CD14-positive monocyte (primary cell): Measurements from ENCODE around the gene SETD6. TPM values are rescaled to one million over a fixed set of nuclear protein-coding genes. Genes with fewer than 3 reads are reported as not detected.

Experiments used
- DNase-seq, 3 donors: peaks; one replicate each; pipeline ENCODE4 v3.0.0-alpha.2; 2011 to 2022
- H2AFZ ChIP-seq: 2 replicates; pipeline ENCODE4 v1.6.0; 2012; ENCODE audit warnings: mild to moderate bottlenecking, low read depth, low read length, inconsistent platforms; ENCODE audit not compliant: insufficient read depth, poor library complexity, severe bottlenecking
- H3K27ac ChIP-seq, 2 donors: 1 replicate in 1 of 2; 2 replicates in 1 of 2; pipeline ENCODE4 v1.5.1; 2012 to 2013; ENCODE audit warnings: low read length in 2 of 2, control low read depth in 1 of 2, inconsistent platforms in 1 of 2, low read depth in 1 of 2, mild to moderate bottlenecking in 1 of 2
- H3K27me3 ChIP-seq, 2 donors: one replicate each; pipeline versions ENCODE4 v1.6.0 to v1.6.1; 2011 to 2013; ENCODE audit warnings: low read length in 2 of 2; ENCODE audit not compliant: control insufficient read depth in 2 of 2, insufficient read depth in 2 of 2
- H3K36me3 ChIP-seq, 2 donors: replicated peaks in 1 of 2; 1 replicate in 1 of 2; 2 replicates in 1 of 2; pipeline versions ENCODE4 v1.5.1 to v1.6.1; 2012 to 2013; ENCODE audit warnings: low read length in 2 of 2, control low read depth in 1 of 2, inconsistent platforms in 1 of 2, mild to moderate bottlenecking in 1 of 2; ENCODE audit not compliant: insufficient read depth in 2 of 2, control insufficient read depth in 1 of 2
- H3K4me1 ChIP-seq, 2 donors: 1 replicate in 1 of 2; 2 replicates in 1 of 2; pipeline versions ENCODE4 v1.5.1 to v1.6.1; 2012 to 2013; ENCODE audit warnings: low read length in 2 of 2, control low read depth in 1 of 2, inconsistent platforms in 1 of 2, mild to moderate bottlenecking in 1 of 2, moderate library complexity in 1 of 2; ENCODE audit not compliant: insufficient read depth in 2 of 2, control insufficient read depth in 1 of 2
- H3K4me2 ChIP-seq: replicated peaks from 2 replicates; pipeline ENCODE3; 2012; ENCODE audit warnings: low read length, moderate library complexity, mild to moderate bottlenecking; ENCODE audit not compliant: poor library complexity, severe bottlenecking; ENCODE audit errors: extremely low read depth
- H3K4me3 ChIP-seq, 3 experiments: fragments of 200-600 bp in 1 of 3; sonication (generic) in 1 of 3; replicated peaks in 1 of 3; 1 replicate in 2 of 3; 2 replicates in 1 of 3; pipeline ENCODE4 v1.5.1; 2011 to 2013; ENCODE audit warnings: low read length in 3 of 3, mild to moderate bottlenecking in 3 of 3, control low read depth in 2 of 3, low read depth in 2 of 3, inconsistent platforms in 1 of 3, moderate library complexity in 1 of 3
- H3K79me2 ChIP-seq: 2 replicates; pipeline ENCODE4 v1.6.0; 2012; ENCODE audit warnings: mild to moderate bottlenecking, control low read depth, inconsistent platforms, low read length, moderate library complexity; ENCODE audit not compliant: insufficient read depth
- H3K9ac ChIP-seq: 2 replicates; pipeline ENCODE4 v1.6.0; 2017; ENCODE audit warnings: low read length, mild to moderate bottlenecking; ENCODE audit not compliant: insufficient read depth, poor library complexity, severe bottlenecking
- H3K9me3 ChIP-seq, 2 donors: replicated peaks in 1 of 2; 1 replicate in 1 of 2; 2 replicates in 1 of 2; pipeline versions ENCODE4 v1.5.1 to v1.6.1; 2012 to 2013; ENCODE audit warnings: low read length in 2 of 2, control low read depth in 1 of 2; ENCODE audit not compliant: control insufficient read depth in 1 of 2, insufficient read depth in 1 of 2
- H4K20me1 ChIP-seq: 2 replicates; pipeline ENCODE4 v1.6.0; 2012; ENCODE audit warnings: mild to moderate bottlenecking, low read length, control low read depth, moderate library complexity; ENCODE audit not compliant: insufficient read depth
- H3K27ac Mint-ChIP-seq, 7 donors: one replicate each; pipeline ENCODE4 v1.8.0; 2020; ENCODE audit warnings: mild to moderate bottlenecking in 7 of 7, mixed read lengths in 7 of 7, moderate library complexity in 6 of 7, inconsistent platforms in 2 of 7
- H3K27me3 Mint-ChIP-seq, 3 donors: one replicate each; pipeline ENCODE4 v1.8.0; 2021 to 2022; ENCODE audit warnings: low read depth in 3 of 3, mild to moderate bottlenecking in 3 of 3, mixed read lengths in 3 of 3, moderate library complexity in 3 of 3, inconsistent platforms in 1 of 3
- H3K36me3 Mint-ChIP-seq, 2 donors: one replicate each; pipeline ENCODE4 v1.8.0; 2020; ENCODE audit warnings: mixed read lengths in 2 of 2, inconsistent platforms in 1 of 2, mild to moderate bottlenecking in 1 of 2
- H3K4me1 Mint-ChIP-seq: one replicate; pipeline ENCODE4 v1.8.0; 2020; ENCODE audit warnings: mild to moderate bottlenecking, mixed read lengths
- H3K4me3 Mint-ChIP-seq, 2 donors: one replicate each; pipeline ENCODE4 v1.8.0; 2020; ENCODE audit warnings: mild to moderate bottlenecking in 2 of 2, mixed read lengths in 2 of 2, moderate library complexity in 1 of 2
- H3K9me3 Mint-ChIP-seq, 7 donors: one replicate each; pipeline ENCODE4 v1.8.0; 2020 to 2022; ENCODE audit warnings: mixed read lengths in 7 of 7, mild to moderate bottlenecking in 6 of 7, moderate library complexity in 6 of 7, inconsistent platforms in 2 of 7
- CTCF ChIP-seq: fragments of 200-600 bp; IDR thresholded peaks from one replicate; pipeline ENCODE4 v1.8.0; 2022; ENCODE audit warnings: antibody characterized with exemption, mild to moderate bottlenecking
- WGBS: methylation state at CpG from one replicate; pipeline ENCODE4 v1.1.5; 2013; ENCODE audit warnings: missing lambda C conversion rate; ENCODE audit not compliant: insufficient coverage; 5-methylcytosine and 5-hydroxymethylcytosine counted together
- intact Hi-C, 2 donors: fragments of 100-400 bp; cut with micrococcal nuclease; formaldehyde crosslinking; loops; one replicate each; pipeline versions ENCODE4 v1.15.0 to v1.15.1; 2023
- polyA plus RNA-seq, 3 donors: library from polyadenylated mRNA; depleted of rRNA in 1 of 3; unstranded in 2 of 3; stranded (reverse) in 1 of 3; fragments of 300-500 nt in 2 of 3; fragments of >200 nt in 1 of 3; fragmentation: Illumina TruSeq in 2 of 3; gene quantifications; 1 replicate in 2 of 3; 2 replicates in 1 of 3; pipeline ENCODE4 v1.2.3, GENCODE V29; 2012 to 2021

Gene SETD6
- polyA plus RNA-seq, 3 donors, result 2.5 to 13.7 (median 3.4) TPM

- Mint-ChIP-seq H3K4me3 (peak overlapping the region in 1 of 2 donors; percentile 39), H3K36me3 (no peaks in the 10 kb centered on the region), H3K4me1 (peaks cover 7% of the 10 kb centered on the region), H3K27ac (no peak overlapping the region), H3K27me3 (peaks cover 46 to 62% (median 51%) of the 10 kb centered on the region in 3 donors), H3K9me3 (peaks cover 0 to 4% (median 1%) of the 10 kb centered on the region in 7 donors)
- Histone ChIP-seq H3K27ac (no peak overlapping the region), H3K9me3 (peaks cover 0 to 23% of the 10 kb centered on the region in 2 donors), H2AFZ (no peak overlapping the region), H3K79me2 (no peaks in the 10 kb centered on the region), H3K4me3 (no peak overlapping the region), H3K27me3 (peaks cover 15 to 38% of the 10 kb centered on the region in 2 donors), H3K4me2 (no peak overlapping the region), H3K9ac (no peak overlapping the region), H3K4me1 (peaks cover 5 to 12% of the 10 kb centered on the region in 2 donors), H3K36me3 (no peaks in the 10 kb centered on the region), H4K20me1 (no peaks in the 10 kb centered on the region)
- no peak for TF ChIP-seq CTCF
- no peak for DNase-seq
- intact Hi-C loops, result no loop called here
- WGBS, result 77% methylated on average over 7 of the region's 8 CpGs
Observed at GRCh38 chr16:58502217-58502921, 12.9 kb upstream of the SETD6 start.

GRCh38 chr16:58503166-58503862, 12.0 kb upstream of the SETD6 start:
- Mint-ChIP-seq H3K36me3 (no peaks in the 10 kb centered on the region), H3K4me1 (peaks cover 7% of the 10 kb centered on the region), H3K4me3 (peak overlapping the region in 1 of 2 donors; percentile 42), H3K9me3 (peaks cover 0 to 4% (median 1%) of the 10 kb centered on the region in 7 donors), H3K27ac (no peak overlapping the region), H3K27me3 (peaks cover 46 to 55% (median 51%) of the 10 kb centered on the region in 3 donors)
- WGBS, result 92% methylated on average over 13 of the region's 14 CpGs
- no peak overlapping the region for H2AFZ ChIP-seq
- intact Hi-C loops, result no loop called here
- TF ChIP-seq CTCF, result no peak
- peaks cover 0 to 23% of the 10 kb centered on the region in 2 donors for H3K9me3 ChIP-seq
- no peaks in the 10 kb centered on the region for H3K36me3 ChIP-seq
- H3K27ac ChIP-seq, result no peak overlapping the region
- DNase-seq, result no peak
- peaks cover 5 to 12% of the 10 kb centered on the region in 2 donors for H3K4me1 ChIP-seq
- H3K4me2 ChIP-seq, result no peak overlapping the region
- no peak overlapping the region for H3K4me3 ChIP-seq
- no peak overlapping the region for H3K9ac ChIP-seq
- peaks cover 15 to 38% of the 10 kb centered on the region in 2 donors for H3K27me3 ChIP-seq
- no peaks in the 10 kb centered on the region for H3K79me2 ChIP-seq
- H4K20me1 ChIP-seq, result no peaks in the 10 kb centered on the region
